ENCODE measurements around the gene BBS7. TPM values are rescaled to one million over a fixed set of nuclear protein-coding genes. Genes with fewer than 3 reads are reported as not detected.
A peak's percentile ranks its signal among the peaks of the same experiment; 100 is the strongest.

BBS7 gene
- total RNA-seq, 6 experiments from 2014 or later: 1.8 to 7.0 (median 3.6) TPM

GRCh38 chr4:121799208-121799823 lies 71.0 kb downstream of the BBS7 start:
- 30% methylated on average over 2 of the region's 2 CpGs for WGBS (ENCODE audit: insufficient coverage, low coverage, low lambda C conversion rate, missing lambda C conversion rate)
- peak overlapping the region in 1 of 3 donors; percentile 21 for H3K27ac ChIP-seq
- H3K27me3 ChIP-seq: no peaks in the 10 kb centered on the region
- TF ChIP-seq, protein P1, sequence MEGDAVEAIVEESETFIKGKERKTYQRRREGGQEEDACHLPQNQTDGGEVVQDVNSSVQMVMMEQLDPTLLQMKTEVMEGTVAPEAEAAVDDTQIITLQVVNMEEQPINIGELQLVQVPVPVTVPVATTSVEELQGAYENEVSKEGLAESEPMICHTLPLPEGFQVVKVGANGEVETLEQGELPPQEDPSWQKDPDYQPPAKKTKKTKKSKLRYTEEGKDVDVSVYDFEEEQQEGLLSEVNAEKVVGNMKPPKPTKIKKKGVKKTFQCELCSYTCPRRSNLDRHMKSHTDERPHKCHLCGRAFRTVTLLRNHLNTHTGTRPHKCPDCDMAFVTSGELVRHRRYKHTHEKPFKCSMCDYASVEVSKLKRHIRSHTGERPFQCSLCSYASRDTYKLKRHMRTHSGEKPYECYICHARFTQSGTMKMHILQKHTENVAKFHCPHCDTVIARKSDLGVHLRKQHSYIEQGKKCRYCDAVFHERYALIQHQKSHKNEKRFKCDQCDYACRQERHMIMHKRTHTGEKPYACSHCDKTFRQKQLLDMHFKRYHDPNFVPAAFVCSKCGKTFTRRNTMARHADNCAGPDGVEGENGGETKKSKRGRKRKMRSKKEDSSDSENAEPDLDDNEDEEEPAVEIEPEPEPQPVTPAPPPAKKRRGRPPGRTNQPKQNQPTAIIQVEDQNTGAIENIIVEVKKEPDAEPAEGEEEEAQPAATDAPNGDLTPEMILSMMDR (IDR thresholded peaks at IDR 0.05): no peak
- no peak for TF ChIP-seq POLR2A (IDR thresholded peaks at IDR 0.05)
- ATAC-seq (peak in 2 of 4 donors; percentile 9 to 31), DNase-seq (no peak)
- no peaks in the 10 kb centered on the region for H3K9me3 ChIP-seq
- intact Hi-C loops (cut with DNase I): no loop called here
- H3K36me3 ChIP-seq: peaks cover 0 to 16% (median 4%) of the 10 kb centered on the region in 4 donors
- H3K4me3 ChIP-seq: no peak overlapping the region
- H3K4me1 ChIP-seq: peaks cover 0 to 15% (median 0%) of the 10 kb centered on the region in 4 donors

DNA sequence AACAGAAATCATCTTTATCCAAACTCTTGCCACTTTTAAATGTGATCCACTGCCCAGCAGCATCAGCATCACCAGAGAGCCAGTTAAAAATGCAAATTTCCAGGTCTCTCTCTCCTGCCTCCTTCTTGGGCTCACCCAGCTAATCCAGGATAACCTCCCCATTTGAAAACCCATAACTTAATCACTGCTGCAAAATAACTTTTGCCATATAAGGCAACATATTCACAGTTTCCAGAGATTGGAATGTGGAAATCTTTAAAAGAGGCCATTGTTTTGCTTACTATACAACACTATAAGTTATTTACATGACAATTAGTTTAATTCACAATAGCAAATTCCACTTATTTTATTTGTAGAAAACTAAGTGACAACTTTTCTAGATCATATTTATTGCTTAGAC lies 74.0 kb downstream of the BBS7 start:
- ATAC-seq: no peak
- Histone ChIP-seq H3K9me3 (no peaks in the 10 kb centered on the region), H3K27me3 (no peaks in the 10 kb centered on the region), H3K4me1 (peaks cover 0 to 8% (median 0%) of the 10 kb centered on the region in 4 donors), H3K27ac (no peak overlapping the region), H3K36me3 (no peaks in the 10 kb centered on the region), H3K4me3 (no peak overlapping the region)
- TF ChIP-seq POLR2A (IDR thresholded peaks at IDR 0.05): no peak
- TF ChIP-seq, protein P1 (IDR thresholded peaks at IDR 0.05): no peak
- intact Hi-C loops (cut with DNase I): no loop called here
- no peak for DNase-seq

DNA sequence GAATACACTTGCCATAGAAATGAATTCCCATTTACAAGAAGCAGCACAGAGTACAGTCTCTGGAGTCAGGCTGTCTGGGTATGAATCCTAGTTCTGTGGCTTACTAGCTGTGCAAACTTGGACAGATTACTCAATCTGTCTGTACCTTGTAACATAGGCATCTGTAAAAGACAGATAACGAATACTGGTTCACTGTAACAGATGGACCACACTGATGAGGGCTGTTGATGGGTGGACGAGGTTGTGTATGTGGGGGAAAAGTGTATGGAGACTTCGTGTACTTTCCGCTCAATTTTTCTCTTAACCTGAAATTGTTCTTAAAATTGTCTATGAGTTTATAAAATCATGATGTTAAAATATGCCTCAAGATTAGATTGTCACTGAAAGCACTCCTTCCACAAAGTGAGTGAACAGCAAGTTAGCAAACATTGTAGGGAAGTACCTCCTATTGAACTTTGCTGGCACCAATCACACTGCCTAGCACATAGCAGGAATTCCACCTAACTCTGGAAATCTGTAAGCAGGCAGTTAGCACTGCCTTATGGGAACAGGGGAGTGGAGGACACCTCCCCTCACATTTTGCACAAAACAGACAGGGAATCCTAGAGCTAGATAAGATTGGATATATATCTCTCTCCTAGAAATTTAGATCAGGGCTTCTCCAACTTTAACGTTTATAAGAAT lies 75.6 kb downstream of the BBS7 start:
- intact Hi-C loops (cut with DNase I): no loop called here
- TF ChIP-seq POLR2A (IDR thresholded peaks at IDR 0.05): no peak
- TF ChIP-seq, protein P1 (IDR thresholded peaks at IDR 0.05): no peak
- no peak for DNase-seq
- no peaks in the 10 kb centered on the region for H3K27me3 ChIP-seq
- ATAC-seq: no peak
- H3K36me3 ChIP-seq: no peaks in the 10 kb centered on the region
- no peaks in the 10 kb centered on the region for H3K9me3 ChIP-seq
- no peak overlapping the region for H3K4me3 ChIP-seq
- 47% methylated on average over 4 of the region's 5 CpGs for WGBS (ENCODE audit: insufficient coverage, low coverage, low lambda C conversion rate, missing lambda C conversion rate)
- peaks cover 0 to 4% (median 0%) of the 10 kb centered on the region in 4 donors for H3K4me1 ChIP-seq
- H3K27ac ChIP-seq: no peak overlapping the region

DNA sequence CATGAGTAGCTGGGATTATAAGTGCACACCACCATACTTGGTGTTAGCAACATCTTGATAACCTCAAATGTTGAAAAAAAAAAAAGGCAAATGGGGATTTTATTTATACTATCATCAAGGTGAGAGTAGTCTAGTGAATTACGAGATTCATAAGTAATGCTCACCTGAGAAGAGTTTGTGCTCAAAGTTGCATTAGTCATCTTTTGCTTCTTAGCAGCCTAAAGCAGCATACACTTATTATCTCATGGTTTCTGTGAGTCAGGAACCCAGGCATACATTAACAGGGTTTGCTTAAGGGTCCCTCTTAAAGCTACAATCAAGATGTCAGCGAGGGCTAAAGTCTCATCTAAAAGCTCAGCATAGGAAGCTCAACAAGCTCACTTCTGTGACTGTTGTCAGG lies 77.3 kb downstream of the BBS7 start:
- WGBS (ENCODE audit: insufficient coverage, low coverage, low lambda C conversion rate, missing lambda C conversion rate): 69% methylated on average over 2 of the region's 2 CpGs
- no peak overlapping the region for H3K4me3 ChIP-seq
- ATAC-seq (no peak), DNase-seq (no peak)
- H3K9me3 ChIP-seq: no peaks in the 10 kb centered on the region
- no peaks in the 10 kb centered on the region for H3K4me1 ChIP-seq
- H3K27ac ChIP-seq: no peak overlapping the region
- TF ChIP-seq POLR2A (IDR thresholded peaks at IDR 0.05): no peak
- TF ChIP-seq, protein P1 (IDR thresholded peaks at IDR 0.05): no peak
- no peaks in the 10 kb centered on the region for H3K27me3 ChIP-seq
- H3K36me3 ChIP-seq: no peaks in the 10 kb centered on the region
- intact Hi-C loops (cut with DNase I): no loop called here

All from right lobe of liver (tissue), 6 donors.